ENCODE data around the gene ATP1A2. TPM values are rescaled to one million over a fixed set of nuclear protein-coding genes. Genes with fewer than 3 reads are reported as not detected.
A peak's percentile ranks its signal among the peaks of the same experiment; 100 is the strongest.

Gene ATP1A2
- total and polyA plus RNA-seq, 2 of the 8 experiments (the other 6 are each of a cell fraction or from before 2014, with no cell fraction given): 39.7 to 40.8 TPM

DNA sequence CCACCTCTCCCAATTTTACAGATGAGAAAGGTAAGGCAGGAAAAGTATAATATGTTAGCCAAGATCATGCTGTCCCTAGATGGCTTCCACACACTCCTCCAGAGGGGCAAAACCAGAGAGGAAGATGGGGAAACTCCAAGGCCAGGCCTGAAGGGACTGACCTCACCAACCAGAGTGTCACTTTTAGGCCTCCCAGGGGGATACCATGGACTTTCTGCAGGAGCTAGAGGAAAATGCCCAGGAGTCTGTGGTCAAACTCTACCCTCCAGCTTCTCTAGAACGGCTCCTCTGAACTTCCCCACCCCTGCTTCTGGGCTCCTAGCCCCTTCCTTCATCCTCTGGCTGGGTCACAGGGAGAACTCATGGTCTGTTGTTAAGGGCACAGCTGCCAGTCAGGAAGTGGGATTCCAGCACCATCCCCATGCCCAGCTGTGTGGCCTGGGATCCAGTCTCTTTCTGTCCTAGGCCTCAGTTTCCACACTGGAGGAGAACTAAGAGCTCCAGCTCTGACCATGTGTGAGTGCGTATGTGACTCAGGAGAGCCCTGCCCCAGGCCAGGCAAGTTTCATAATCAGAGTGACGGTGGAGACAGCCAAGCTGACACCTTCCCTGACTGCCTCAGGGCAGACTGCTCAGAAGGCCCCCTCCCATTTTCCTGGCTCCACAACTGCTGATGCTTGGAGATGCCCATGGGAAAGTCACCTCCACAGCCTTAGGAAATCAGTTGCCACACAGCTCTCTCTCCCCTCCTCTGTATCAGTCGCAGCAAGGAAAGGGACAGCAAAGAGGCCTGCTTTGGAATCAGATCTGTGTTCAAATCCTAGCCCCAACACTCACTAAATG, 19.1 kb upstream of the ATP1A2 start:
- Histone ChIP-seq H3K27ac (ENCODE audit: low read depth, low read length) (peak overlapping the region; percentile 73), H3K79me2 (ENCODE audit: control insufficient read depth in 1 of 2, insufficient read depth in 2 of 2, low read length in 2 of 2) (peaks cover 0 to 36% of the 10 kb centered on the region in 2 experiments; a peak in 2 of 4 replicates)
- no peak for FAIRE-seq

More for the DNA sequence above, 19.1 kb upstream of the ATP1A2 start:
- 80% methylated on average over 4 of the region's 4 CpGs; no CpG with 5 or more reads in 1 of the 2 experiments for WGBS, 2 experiments (ENCODE audit: extremely low coverage in 1 of 2, insufficient coverage in 1 of 2, insufficient read length in 1 of 2, insufficient replicate concordance in 2 of 2, low coverage in 1 of 2, low lambda C conversion rate in 2 of 2, missing lambda C conversion rate in 1 of 2)
- Histone ChIP-seq H4K5ac (ENCODE audit: insufficient read length, low read depth, low read length) (peak overlapping the region; percentile 39), H3K4me2 (ENCODE audit: insufficient read depth in 1 of 2, low read depth in 2 of 2, low read length in 2 of 2) (peak overlapping the region; percentile 71 to 96), H4K91ac (replicated peaks; ENCODE audit: insufficient read length, low read length) (peak overlapping the region; percentile 67), H3K23ac (ENCODE audit: insufficient read length) (no peak overlapping the region), H3K4me3 (ENCODE audit: extremely low read depth in 1 of 4, insufficient read depth in 2 of 4, low read depth in 3 of 4, low read length in 4 of 4) (peak overlapping the region in 3 of 4 experiments; percentile 16 to 92 (median 81); a peak in 5 of 8 replicates), H3K79me1 (ENCODE audit: low read depth, low read length) (peaks cover 14% of the 10 kb centered on the region), H4K20me1 (replicated peaks in 1 of 2; ENCODE audit: control insufficient read depth in 1 of 2, insufficient read depth in 2 of 2, low read length in 2 of 2) (peaks cover 0 to 4% of the 10 kb centered on the region in 2 experiments), H2AK5ac (ENCODE audit: low read depth, low read length) (peak overlapping the region; percentile 75; the same call in 1 of the 2 replicates), H3K36me3 (ENCODE audit: control insufficient read depth in 2 of 4, insufficient read depth in 4 of 4, low read length in 3 of 4) (peaks cover 7 to 32% (median 20%) of the 10 kb centered on the region in 4 experiments), H3K9me3 (ENCODE audit: insufficient read depth in 2 of 2, low read depth in 1 of 2, low read length in 1 of 2) (no peaks in the 10 kb centered on the region; a peak in 1 of 4 replicates), H3K56ac (replicated peaks; ENCODE audit: insufficient read length, low read depth, low read length) (no peak overlapping the region), H3K23me2 (ENCODE audit: low read depth, low read length) (peaks cover 19% of the 10 kb centered on the region), H3K18ac (ENCODE audit: extremely low read depth, low read length) (peak overlapping the region; percentile 84), H2BK120ac (replicated peaks; ENCODE audit: low read depth, low read length) (peak overlapping the region; percentile 44), H4K8ac (ENCODE audit: extremely low read depth, insufficient read depth, low read length) (peak overlapping the region; percentile 7; the same call in 1 of the 2 replicates), H2BK12ac (ENCODE audit: low read depth, low read length) (peak overlapping the region; percentile 95; the same call in 1 of the 2 replicates), H3K14ac (ENCODE audit: insufficient read length) (no peak overlapping the region), H3K4ac (replicated peaks; ENCODE audit: insufficient read length, low read depth, low read length) (peak overlapping the region; percentile 5), H3K27me3 (replicated peaks in 1 of 4; ENCODE audit: control insufficient read depth in 3 of 4, extremely low read depth in 1 of 4, insufficient read depth in 3 of 4, low read length in 3 of 4) (no peaks in the 10 kb centered on the region), H3K4me1 (replicated peaks in 1 of 4; ENCODE audit: control insufficient read depth in 3 of 4, insufficient read depth in 4 of 4, low read length in 3 of 4) (peaks cover 9 to 45% (median 31%) of the 10 kb centered on the region in 4 experiments), H3K9ac (replicated peaks in 1 of 4; ENCODE audit: extremely low read depth in 1 of 4, low read depth in 3 of 4, low read length in 3 of 4) (0 out of 7 replicates have a peak overlapping the region, but pooled peaks of 1 of the 4 experiments have one; percentile 11), H2BK15ac (ENCODE audit: low read length) (peak overlapping the region; percentile 82), H2BK20ac (ENCODE audit: low read length) (peak overlapping the region; percentile 68), H2AFZ (ENCODE audit: low read length) (no peak overlapping the region), H2BK5ac (ENCODE audit: low read depth, low read length) (peak overlapping the region; percentile 87)
- TF ChIP-seq CBX8 (IDR thresholded peaks at IDR 0.05; ENCODE audit: borderline replicate concordance, low read depth, low read length) (no peak), TCF12 (IDR thresholded peaks at IDR 0.05; ENCODE audit: low read depth, low read length) (no peak), EZH2 (IDR thresholded peaks at IDR 0.05; ENCODE audit: low read depth, low read length, severe bottlenecking) (no peak), TAF1 (IDR thresholded peaks at IDR 0.05; ENCODE audit: low read depth, low read length) (no peak), TBP (IDR thresholded peaks at IDR 0.05; ENCODE audit: low read depth, low read length) (no peak), MAFK (IDR thresholded peaks at IDR 0.05; ENCODE audit: low read depth, low read length) (no peak), TEAD4 (IDR thresholded peaks at IDR 0.05; ENCODE audit: low read depth, low read length) (no peak), YY1 (IDR thresholded peaks at IDR 0.05; ENCODE audit: low read depth, low read length) (no peak)
- TF ChIP-seq, protein P1, sequence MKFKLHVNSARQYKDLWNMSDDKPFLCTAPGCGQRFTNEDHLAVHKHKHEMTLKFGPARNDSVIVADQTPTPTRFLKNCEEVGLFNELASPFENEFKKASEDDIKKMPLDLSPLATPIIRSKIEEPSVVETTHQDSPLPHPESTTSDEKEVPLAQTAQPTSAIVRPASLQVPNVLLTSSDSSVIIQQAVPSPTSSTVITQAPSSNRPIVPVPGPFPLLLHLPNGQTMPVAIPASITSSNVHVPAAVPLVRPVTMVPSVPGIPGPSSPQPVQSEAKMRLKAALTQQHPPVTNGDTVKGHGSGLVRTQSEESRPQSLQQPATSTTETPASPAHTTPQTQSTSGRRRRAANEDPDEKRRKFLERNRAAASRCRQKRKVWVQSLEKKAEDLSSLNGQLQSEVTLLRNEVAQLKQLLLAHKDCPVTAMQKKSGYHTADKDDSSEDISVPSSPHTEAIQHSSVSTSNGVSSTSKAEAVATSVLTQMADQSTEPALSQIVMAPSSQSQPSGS (IDR thresholded peaks at IDR 0.05; ENCODE audit: low read length): no peak
- CTCF ChIA-PET (ENCODE audit: partially characterized antibody): interaction anchor here (0.7 to 50.1 kb wide), 17 partner anchors 9 to 152 kb away, joined by 3 to 1874 read pairs (median 5); partner anchors contain the start of genes CASQ1, KCNJ10 and KCNJ9
- no peak for DNase-seq (ENCODE audit: low read depth in 1 of 2, low spot score in 2 of 2)
- POLR2A ChIA-PET (ENCODE audit: partially characterized antibody): interaction anchor here (1.2 to 5.1 kb wide), 12 partner anchors 8 to 178 kb away, joined by 3 to 39 read pairs (median 5); partner anchors contain the start of genes ATP1A2, DCAF8, KCNJ10 and KCNJ9
